OCI-LY7 (cell line): ENCODE measurements around the gene TRMT1. TPM values are rescaled to one million over a fixed set of nuclear protein-coding genes. Genes with fewer than 3 reads are reported as not detected.

Experiments
- BruUV-seq: library from RNA; stranded (reverse); fragments of 400-500 nt; replicated peaks from 2 replicates; lab custom pipeline; 2021; lab: Mats Ljungman, UMichigan
- CTCF ChIA-PET: fragments of 300-600 bp; sonication (Branson Sonifier 250); formaldehyde crosslinking; loops from one replicate; lab custom pipeline; 2022; ENCODE audit warnings: antibody characterized with exemption; ENCODE audit not compliant: unreplicated experiment; lab: Charles Lee
- POLR2A ChIA-PET: fragments of 300-600 bp; sonication (Branson Sonifier 250); formaldehyde crosslinking; loops from one replicate; lab custom pipeline; 2022; ENCODE audit warnings: antibody characterized with exemption; lab: Charles Lee
- DNase-seq: peaks from one replicate; pipeline ENCODE4 v3.0.0-alpha.2; 2015; ENCODE audit warnings: low spot score
- H2AFZ ChIP-seq: fragments of 200-600 bp; sonication (generic), shearing (Covaris generic); 2 replicates; pipeline ENCODE4 v1.6.1; 2014; ENCODE audit warnings: mild to moderate bottlenecking, antibody characterized with exemption, low read length, moderate library complexity
- H3K27ac ChIP-seq: fragments of 200-600 bp; sonication (generic); 2 replicates; pipeline ENCODE4 v1.5.1; 2014; ENCODE audit warnings: mixed run types, low read depth, mild to moderate bottlenecking, moderate library complexity, low read length, inconsistent platforms; ENCODE audit not compliant: poor library complexity, severe bottlenecking
- H3K36me3 ChIP-seq: fragments of 200-600 bp; sonication (generic); 2 replicates; pipeline ENCODE4 v1.6.1; 2014; ENCODE audit warnings: mild to moderate bottlenecking, antibody characterized with exemption, low read length, moderate library complexity, mixed read lengths; ENCODE audit not compliant: insufficient read depth
- H3K4me1 ChIP-seq: fragments of 200-600 bp; sonication (generic); 2 replicates; pipeline ENCODE4 v1.5.1; 2014; ENCODE audit warnings: mild to moderate bottlenecking, low read length; ENCODE audit not compliant: insufficient read depth, poor library complexity, severe bottlenecking
- H3K4me2 ChIP-seq: fragments of 200-600 bp; sonication (generic); 2 replicates; pipeline ENCODE4 v1.6.1; 2014; ENCODE audit warnings: mild to moderate bottlenecking, low read length
- H3K4me3 ChIP-seq: fragments of 200-600 bp; sonication (generic); 2 replicates; pipeline ENCODE4 v1.5.1; 2014; ENCODE audit warnings: mild to moderate bottlenecking, low read depth, low read length; ENCODE audit not compliant: poor library complexity, severe bottlenecking
- H3K79me2 ChIP-seq: fragments of 200-600 bp; sonication (generic); 2 replicates; pipeline ENCODE4 v1.6.1; 2016; ENCODE audit warnings: low read depth, mild to moderate bottlenecking, low read length, moderate library complexity, mixed read lengths; ENCODE audit not compliant: insufficient read depth
- H3K9me2 ChIP-seq: fragments of 200-600 bp; sonication (generic); 2 replicates; pipeline ENCODE4 v1.6.1; 2016; ENCODE audit warnings: mild to moderate bottlenecking, low read length, mixed read lengths; ENCODE audit not compliant: insufficient read depth
- H3K9me3 ChIP-seq: fragments of 200-600 bp; sonication (generic); 2 replicates; pipeline ENCODE4 v1.6.1; 2014; ENCODE audit warnings: mild to moderate bottlenecking, mixed run types, low read length, mixed read lengths
- H4K20me1 ChIP-seq: fragments of 200-600 bp; sonication (generic); 2 replicates; pipeline ENCODE4 v1.6.1; 2014; ENCODE audit warnings: mild to moderate bottlenecking, antibody characterized with exemption, low read length, moderate library complexity, mixed read lengths; ENCODE audit not compliant: insufficient read depth
- EZH2phosphoT487 ChIP-seq: fragments of 200-600 bp; sonication (generic); IDR thresholded peaks from 2 replicates; pipeline ENCODE4 v1.6.1; 2018; ENCODE audit warnings: low read depth, borderline replicate concordance, mild to moderate bottlenecking, mixed run types, antibody characterized with exemption, low read length, moderate library complexity, mixed read lengths
- intact Hi-C: fragments of 100-400 bp; cut with micrococcal nuclease; formaldehyde crosslinking; loops from one replicate; pipeline ENCODE4 v1.10.0; 2022; ENCODE audit not compliant: unreplicated experiment
- total RNA-seq, 2 experiments: library from RNA; depleted of rRNA in 1 of 2; stranded (reverse); fragments of >200 nt in 1 of 2; shearing (Covaris generic) in 1 of 2; gene quantifications; 2 replicates each; pipeline ENCODE4 v1.2.3, GENCODE V29; 2014 to 2022
- TF ChIP-seq, protein P1 (sequence below): fragments of 200-600 bp; sonication (generic); conservative IDR thresholded peaks from 2 replicates; pipeline ENCODE4 v1.5.1; 2014; ENCODE audit warnings: mild to moderate bottlenecking, antibody characterized with exemption, low read length, moderate library complexity, mixed read lengths

Gene TRMT1
- total RNA-seq, 2 experiments from 2014 or later = 50.4 to 56.8 TPM

DNA sequence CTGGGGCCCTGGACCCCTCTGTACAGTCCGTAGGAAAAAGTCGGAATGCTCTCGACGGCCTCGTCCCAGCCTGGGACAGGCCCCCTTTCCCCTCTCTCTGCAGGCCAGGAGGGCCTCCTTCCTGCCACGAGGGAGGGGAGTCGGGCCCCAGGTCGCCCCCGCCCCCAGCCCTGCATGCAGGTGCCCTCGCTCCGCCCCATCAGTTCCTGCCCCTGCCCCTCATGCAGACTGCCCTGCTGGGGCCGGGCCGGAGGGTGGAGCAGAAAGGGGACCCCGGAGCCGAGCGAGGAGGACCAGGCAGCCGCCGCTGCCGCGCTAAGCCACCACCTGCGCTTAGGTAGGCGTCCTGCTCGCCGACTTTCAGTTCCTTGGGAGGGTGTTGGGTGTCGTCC is 21.2 kb downstream of the TRMT1 start:
- peaks cover 16% of the 10 kb centered on the region for H3K36me3 ChIP-seq
- H3K79me2 ChIP-seq = no peaks in the 10 kb centered on the region
- H3K4me2 ChIP-seq = peak overlapping the region; percentile 80
- TF ChIP-seq EZH2phosphoT487 = no peak
- TF ChIP-seq, protein P1, sequence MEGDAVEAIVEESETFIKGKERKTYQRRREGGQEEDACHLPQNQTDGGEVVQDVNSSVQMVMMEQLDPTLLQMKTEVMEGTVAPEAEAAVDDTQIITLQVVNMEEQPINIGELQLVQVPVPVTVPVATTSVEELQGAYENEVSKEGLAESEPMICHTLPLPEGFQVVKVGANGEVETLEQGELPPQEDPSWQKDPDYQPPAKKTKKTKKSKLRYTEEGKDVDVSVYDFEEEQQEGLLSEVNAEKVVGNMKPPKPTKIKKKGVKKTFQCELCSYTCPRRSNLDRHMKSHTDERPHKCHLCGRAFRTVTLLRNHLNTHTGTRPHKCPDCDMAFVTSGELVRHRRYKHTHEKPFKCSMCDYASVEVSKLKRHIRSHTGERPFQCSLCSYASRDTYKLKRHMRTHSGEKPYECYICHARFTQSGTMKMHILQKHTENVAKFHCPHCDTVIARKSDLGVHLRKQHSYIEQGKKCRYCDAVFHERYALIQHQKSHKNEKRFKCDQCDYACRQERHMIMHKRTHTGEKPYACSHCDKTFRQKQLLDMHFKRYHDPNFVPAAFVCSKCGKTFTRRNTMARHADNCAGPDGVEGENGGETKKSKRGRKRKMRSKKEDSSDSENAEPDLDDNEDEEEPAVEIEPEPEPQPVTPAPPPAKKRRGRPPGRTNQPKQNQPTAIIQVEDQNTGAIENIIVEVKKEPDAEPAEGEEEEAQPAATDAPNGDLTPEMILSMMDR = no peak
- no peaks in the 10 kb centered on the region for H4K20me1 ChIP-seq
- H3K9me3 ChIP-seq = no peaks in the 10 kb centered on the region
- no TSS peak for BruUV-seq
- H2AFZ ChIP-seq = peak overlapping the region; percentile 20; the same call in 1 of the 2 replicates
- POLR2A ChIA-PET = interaction anchor here (0.6 to 1.5 kb wide), 4 partner anchors 9 to 119 kb away, joined by 3 to 8 read pairs (median 3); no protein-coding TSS in a partner anchor
- CTCF ChIA-PET = interaction anchor here (1.4 kb wide), 1 partner anchor 129 kb away, joined by 13 read pairs; no protein-coding TSS in a partner anchor
- intact Hi-C loops = loop anchor here (2.0 kb wide), 1 partner anchor 35 kb away; no protein-coding TSS in a partner anchor
- peak overlapping the region; percentile 48 for H3K4me3 ChIP-seq
- H3K9me2 ChIP-seq = no peaks in the 10 kb centered on the region
- H3K27ac ChIP-seq = peak overlapping the region; percentile 5
- peak; percentile 62 for DNase-seq
- peaks cover 60% of the 10 kb centered on the region for H3K4me1 ChIP-seq

DNA sequence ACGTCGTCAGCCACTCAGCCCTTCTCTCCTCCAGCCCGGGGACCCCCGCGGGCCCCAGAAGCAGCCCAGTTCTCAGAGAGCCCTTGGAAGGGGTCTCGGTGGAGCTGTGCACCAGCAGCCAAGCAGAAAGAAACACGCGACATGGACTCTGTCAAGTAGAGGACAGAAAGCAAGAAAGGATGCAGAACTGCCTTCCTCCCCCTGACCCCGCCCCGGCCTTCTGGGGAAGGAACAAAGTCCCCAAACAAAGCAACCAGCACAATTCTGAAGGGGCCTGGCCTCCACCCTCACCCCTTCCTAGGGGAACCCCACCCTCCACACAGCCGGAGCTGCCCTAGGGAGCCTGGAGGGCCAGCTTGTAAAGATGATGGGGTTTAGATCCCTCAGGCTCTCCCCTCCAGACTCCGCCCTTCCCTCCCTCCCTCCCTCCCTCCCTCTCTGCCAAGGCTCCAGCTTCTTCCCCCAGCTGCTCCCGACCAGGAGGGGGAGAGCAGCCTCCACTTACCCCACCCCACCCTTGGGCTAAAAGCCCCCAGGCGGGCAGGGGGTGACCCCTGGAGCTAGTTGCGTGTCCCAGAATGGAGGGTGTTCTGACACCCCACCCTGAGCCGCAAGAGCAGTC is 21.7 kb downstream of the TRMT1 start:
- BruUV-seq = no TSS peak
- Histone ChIP-seq H3K4me1 (peaks cover 55% of the 10 kb centered on the region), H3K9me2 (no peaks in the 10 kb centered on the region), H3K36me3 (peaks cover 11% of the 10 kb centered on the region), H3K9me3 (no peaks in the 10 kb centered on the region), H3K27ac (no peak overlapping the region), H2AFZ (peak overlapping the region; percentile 20; the same call in 1 of the 2 replicates), H3K79me2 (no peaks in the 10 kb centered on the region), H3K4me3 (peak overlapping the region; percentile 48), H4K20me1 (no peaks in the 10 kb centered on the region), H3K4me2 (peak overlapping the region; percentile 80)
- POLR2A ChIA-PET = interaction anchor here (0.8 to 1.5 kb wide), 2 partner anchors 9 to 118 kb away, joined by 3 to 8 read pairs; no protein-coding TSS in a partner anchor
- CTCF ChIA-PET = interaction anchor here (0.8 to 1.6 kb wide), 4 partner anchors 57 to 130 kb away, joined by 3 to 13 read pairs (median 10); no protein-coding TSS in a partner anchor
- TF ChIP-seq, protein P1 = no peak
- no peak for TF ChIP-seq EZH2phosphoT487
- peak; percentile 46 for DNase-seq
- intact Hi-C loops = loop anchor here (2.0 to 5.0 kb wide), 2 partner anchors 34 to 63 kb away; no protein-coding TSS in a partner anchor
